ENCODE measurements around the gene HERPUD1. TPM values are rescaled to one million over a fixed set of nuclear protein-coding genes. Genes with fewer than 3 reads are reported as not detected.

The HERPUD1 gene
- 80.5 to 104 TPM (median 84.9 TPM) in 5 replicates for total RNA-seq (2022; extraction: Qiagen RNA extraction)

GRCh38 chr16:56931892-56932720, at the start of gene HERPUD1:
TSS of gene HERPUD1 (plus strand) at chr16:56932142. CDS start at chr16:56932245, 103 bp downstream.

GRCh38 chr16:56961851-56962281, 29.9 kb downstream of the HERPUD1 start, which contains the start of gene CETP:
TSS of gene CETP (plus strand) at chr16:56961950. CDS start at chr16:56961980, 30 bp downstream.

GRCh38 chr16:56988948-56989945, 57.3 kb downstream of the HERPUD1 start, which contains the start of gene NLRC5:
TSS of gene NLRC5 (plus strand) at chr16:56989557. CDS start at chr16:57020713, 31,156 bp downstream.

Other genes with a start within 250 kb of the HERPUD1 start
- gene MT1X, start 249.7 kb upstream of the HERPUD1 start, total RNA-seq (2022; extraction: Qiagen RNA extraction): 213 to 332 TPM (median 241 TPM) in 5 replicates
- 87.0 to 104 TPM (median 101 TPM) in 5 replicates for gene NUP93, start 202.0 kb upstream of the HERPUD1 start, total RNA-seq (2022; extraction: Qiagen RNA extraction)
- 0.02 TPM in 1 of 5 replicates, not detected in the others for gene SLC12A3, start 66.9 kb upstream of the HERPUD1 start, total RNA-seq (2022; extraction: Qiagen RNA extraction)
- gene CETP, start 29.8 kb downstream of the HERPUD1 start, total RNA-seq (2022; extraction: Qiagen RNA extraction): 0.05 TPM in 1 of 5 replicates, not detected in the others
- gene NLRC5, start 57.4 kb downstream of the HERPUD1 start, total RNA-seq (2022; extraction: Qiagen RNA extraction): 2.6 to 4.5 TPM (median 3.7 TPM) in 5 replicates
- 38.0 to 52.0 TPM (median 47.1 TPM) in 5 replicates for gene CPNE2, start 160.4 kb downstream of the HERPUD1 start, total RNA-seq (2022; extraction: Qiagen RNA extraction)

Measured in A549 treated with CORT108297 at 1 μM for 4 hours (cell line).